GM12865 (cell line): ENCODE results near the gene RIPOR3.
"Not testable (repeated sequence)": the region's sequence is repeated elsewhere in the genome, so short reads cannot be mapped to it uniquely, and the experiment has no call there.

Source experiments
- DNase-seq: peaks from one replicate; pipeline ENCODE4 v3.0.0; 2010; ENCODE audit warnings: low read depth
- H3K4me3 ChIP-seq: 2 replicates; pipeline ENCODE4 v1.5.1; 2011; ENCODE audit warnings: mild to moderate bottlenecking, low read depth, low read length, control low read depth
- TF ChIP-seq, protein P1 (sequence below): IDR thresholded peaks from 2 replicates; pipeline ENCODE4 v1.5.1; 2011; ENCODE audit warnings: low read length, control low read depth, low read depth, inconsistent platforms; ENCODE audit not compliant: insufficient read depth; ENCODE audit errors: missing control alignments

RIPOR3 gene

DNA sequence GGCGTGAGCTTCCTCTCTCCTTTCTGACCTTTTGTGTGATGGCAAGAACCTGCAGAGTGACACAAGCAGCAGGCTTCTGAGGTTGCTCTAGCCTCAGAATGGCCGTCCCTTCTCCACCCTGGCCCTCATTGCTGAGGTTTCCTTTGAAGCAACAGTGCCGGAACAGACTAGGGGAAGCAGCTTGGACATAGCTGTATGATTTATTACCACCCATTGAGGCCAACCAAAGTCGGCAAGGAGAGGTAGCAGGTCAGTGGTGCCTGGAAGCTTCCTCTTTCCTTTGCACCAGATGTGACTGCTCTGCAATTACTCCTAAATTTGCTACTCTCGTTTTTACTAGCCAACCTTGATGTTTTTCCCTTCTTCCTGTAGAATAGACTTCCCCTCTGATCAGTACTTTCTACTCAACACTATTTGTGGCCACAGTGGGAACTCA is 149.7 kb downstream of the RIPOR3 start:
- DNase-seq: peak; percentile 74
- TF ChIP-seq, protein P1, sequence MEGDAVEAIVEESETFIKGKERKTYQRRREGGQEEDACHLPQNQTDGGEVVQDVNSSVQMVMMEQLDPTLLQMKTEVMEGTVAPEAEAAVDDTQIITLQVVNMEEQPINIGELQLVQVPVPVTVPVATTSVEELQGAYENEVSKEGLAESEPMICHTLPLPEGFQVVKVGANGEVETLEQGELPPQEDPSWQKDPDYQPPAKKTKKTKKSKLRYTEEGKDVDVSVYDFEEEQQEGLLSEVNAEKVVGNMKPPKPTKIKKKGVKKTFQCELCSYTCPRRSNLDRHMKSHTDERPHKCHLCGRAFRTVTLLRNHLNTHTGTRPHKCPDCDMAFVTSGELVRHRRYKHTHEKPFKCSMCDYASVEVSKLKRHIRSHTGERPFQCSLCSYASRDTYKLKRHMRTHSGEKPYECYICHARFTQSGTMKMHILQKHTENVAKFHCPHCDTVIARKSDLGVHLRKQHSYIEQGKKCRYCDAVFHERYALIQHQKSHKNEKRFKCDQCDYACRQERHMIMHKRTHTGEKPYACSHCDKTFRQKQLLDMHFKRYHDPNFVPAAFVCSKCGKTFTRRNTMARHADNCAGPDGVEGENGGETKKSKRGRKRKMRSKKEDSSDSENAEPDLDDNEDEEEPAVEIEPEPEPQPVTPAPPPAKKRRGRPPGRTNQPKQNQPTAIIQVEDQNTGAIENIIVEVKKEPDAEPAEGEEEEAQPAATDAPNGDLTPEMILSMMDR: no peak
- no peak overlapping the region for H3K4me3 ChIP-seq

DNA sequence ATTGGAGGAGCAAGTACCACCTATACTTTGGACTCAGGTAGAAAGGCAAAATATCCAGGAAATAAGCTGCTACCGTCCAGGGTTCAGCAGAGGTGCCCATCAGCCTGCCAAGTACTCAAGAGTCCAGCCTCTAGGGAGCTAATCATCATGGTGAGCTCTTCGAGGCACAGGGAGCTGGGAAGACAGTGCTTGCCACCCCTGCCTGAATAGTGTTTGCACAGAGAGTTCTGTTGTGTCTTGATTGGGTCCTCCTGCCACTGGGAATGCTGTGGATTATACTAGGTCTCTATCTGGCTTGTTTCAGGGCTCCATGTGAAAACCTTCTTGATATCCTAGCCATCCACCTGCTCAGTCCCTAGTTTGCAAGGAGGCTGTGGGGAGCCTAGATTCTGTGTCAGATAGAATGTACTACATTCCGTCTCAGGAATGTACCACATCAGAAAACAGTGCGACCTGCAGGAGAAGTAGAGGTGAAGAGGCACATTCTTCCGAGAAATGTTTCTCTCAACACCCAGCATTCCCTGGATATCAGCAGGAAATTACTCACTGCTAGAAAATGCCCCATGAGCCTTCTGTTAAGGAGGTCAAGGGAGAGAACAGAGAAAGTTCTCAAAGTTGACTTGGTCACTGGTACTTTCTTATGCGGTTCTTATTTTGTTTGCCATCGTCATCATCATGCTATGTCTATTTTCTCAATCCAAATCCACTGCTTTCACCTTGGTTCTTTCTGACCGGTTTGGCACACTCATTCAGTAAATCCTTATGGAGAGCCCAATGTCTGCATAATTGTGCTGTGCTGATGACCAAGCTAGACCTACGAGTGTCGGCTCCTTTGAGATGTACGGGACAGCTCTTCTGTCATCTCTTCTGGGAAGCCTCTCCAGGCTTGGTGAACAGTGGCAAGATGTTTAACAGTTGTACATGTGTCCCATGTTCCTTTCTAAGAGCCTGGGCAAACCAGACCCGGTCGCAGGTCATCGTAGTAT is 150.4 kb downstream of the RIPOR3 start:
- no peak overlapping the region for H3K4me3 ChIP-seq
- no peak for DNase-seq
- TF ChIP-seq, protein P1: no peak

DNA sequence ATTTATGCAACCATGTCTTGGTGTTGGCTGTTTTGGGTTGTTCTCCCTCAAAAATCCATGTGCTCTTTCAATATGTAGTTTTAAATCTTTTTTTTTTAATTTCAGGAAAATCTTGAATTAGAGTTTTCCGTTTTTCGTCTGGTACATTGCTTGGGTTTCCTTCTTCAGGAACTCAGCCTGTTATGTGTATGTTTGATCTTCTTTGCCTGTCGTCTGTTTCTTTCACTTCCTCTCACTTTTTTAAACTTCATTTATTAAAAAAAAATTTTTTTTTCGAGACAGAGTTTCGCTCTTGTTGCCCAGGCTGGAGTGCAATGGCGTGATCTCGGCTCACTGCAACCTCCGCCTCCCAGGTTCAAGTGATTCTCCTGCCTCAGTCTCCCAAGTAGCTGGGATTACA is 151.5 kb downstream of the RIPOR3 start:
- DNase-seq: peak; percentile 46

DNA sequence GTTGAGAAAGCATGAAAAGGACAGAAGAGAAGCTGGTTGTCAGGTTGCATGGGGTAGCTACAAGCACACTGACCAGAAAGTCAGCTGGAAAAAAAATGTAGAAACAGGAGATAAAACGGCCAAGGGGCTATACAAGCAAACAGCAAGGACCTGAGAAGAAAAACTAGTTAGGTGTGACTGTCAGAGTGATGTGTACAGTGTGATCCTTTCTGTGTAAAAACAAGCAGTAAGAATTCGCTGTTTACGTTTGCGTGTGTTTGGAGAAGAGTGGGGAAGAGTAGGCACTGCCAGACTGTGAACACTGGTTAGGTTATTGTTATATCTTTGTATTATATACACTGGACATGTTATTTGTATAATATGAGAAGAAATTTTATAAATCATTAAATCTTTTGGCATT is 153.1 kb downstream of the RIPOR3 start:
- no peak overlapping the region for H3K4me3 ChIP-seq
- TF ChIP-seq, protein P1: no peak
- no peak for DNase-seq

More for the DNA sequence above, 151.5 kb downstream of the RIPOR3 start:
- not testable (repeated sequence) for H3K4me3 ChIP-seq

DNA sequence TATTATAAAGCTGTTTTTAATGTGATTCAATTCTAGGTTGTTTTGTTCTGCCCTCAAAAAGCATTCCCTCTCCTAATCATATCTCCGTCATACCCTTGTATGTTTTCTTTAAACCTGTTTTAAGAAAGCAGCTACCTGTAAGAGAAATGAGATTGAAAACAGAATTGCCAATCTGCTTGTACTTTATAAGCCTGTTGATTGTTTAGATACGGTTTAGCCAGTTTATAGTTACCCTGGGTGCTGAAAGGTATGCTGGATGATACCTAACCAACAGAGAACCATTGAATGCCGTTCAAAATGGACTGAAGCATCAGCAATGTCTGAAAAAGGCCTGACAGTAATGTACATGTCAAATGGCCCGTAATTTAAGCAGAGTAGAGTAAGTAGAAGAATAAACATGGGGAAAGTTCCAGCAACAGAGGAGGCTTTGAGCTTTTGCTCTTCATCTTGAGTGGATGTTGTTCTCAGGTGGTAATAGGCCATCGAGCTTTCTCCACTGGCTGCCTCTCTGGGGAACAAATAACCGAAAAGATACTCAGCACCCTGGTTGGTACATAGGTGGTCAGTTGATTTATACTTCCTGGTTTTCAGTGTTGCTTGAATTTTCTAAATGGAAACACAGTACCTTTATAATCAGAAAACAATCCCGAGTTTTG is 153.7 kb downstream of the RIPOR3 start:
- DNase-seq: no peak
- TF ChIP-seq, protein P1: no peak
- H3K4me3 ChIP-seq: 0 out of 2 replicates have a peak overlapping the region, but pooled peaks have one; percentile 6

DNA sequence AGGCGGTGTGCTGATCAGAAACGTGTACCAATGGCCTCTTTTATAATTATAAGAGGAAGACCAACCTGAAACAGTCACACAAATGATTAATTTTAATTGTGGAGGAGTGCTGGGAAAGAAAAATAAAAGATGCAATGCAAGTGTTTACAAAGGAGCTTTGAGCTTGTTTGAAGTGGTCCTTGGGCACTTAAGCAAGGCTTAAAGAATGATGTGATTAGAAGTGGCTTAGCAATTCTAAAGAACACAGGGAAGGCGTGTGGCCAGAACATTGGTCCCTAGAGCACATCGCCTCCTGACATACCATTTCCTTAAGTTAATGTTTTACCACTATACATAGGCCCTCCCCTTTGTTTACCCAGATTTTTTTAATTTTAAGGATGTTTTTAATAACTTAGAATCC is 155.0 kb downstream of the RIPOR3 start:
- no peak overlapping the region for H3K4me3 ChIP-seq
- TF ChIP-seq, protein P1: no peak
- DNase-seq: no peak
